ENCODE measurements around the gene FLT1.

Gene FLT1

GRCh38 chr13:28268800-28269223, 226.1 kb downstream of the FLT1 start:
- H3K9me3 ChIP-seq (ENCODE audit: control insufficient read depth, insufficient read depth, low read depth, low read length): no peaks in the 10 kb centered on the region
- H3K36me3 ChIP-seq (ENCODE audit: control insufficient read depth in 2 of 2, insufficient read depth in 1 of 2, low read length in 2 of 2): peaks cover 3 to 33% of the 10 kb centered on the region in 2 experiments; a peak in 2 of 3 replicates
- H3K4me1 ChIP-seq (ENCODE audit: control insufficient read depth, insufficient read depth, low read length): no peaks in the 10 kb centered on the region
- no peak for TF ChIP-seq ZNF114 (tag by site-specific recombination; IDR thresholded peaks at IDR 0.05)
- TF ChIP-seq ZNF138 (tag by site-specific recombination; IDR thresholded peaks at IDR 0.05; ENCODE audit: borderline replicate concordance): no peak
- TF ChIP-seq ZNF416 (tag by site-specific recombination; IDR thresholded peaks at IDR 0.05): no peak
- TF ChIP-seq ZNF580 (tag by site-specific recombination; IDR thresholded peaks at IDR 0.05): no peak
- no peak for TF ChIP-seq MYNN (tag by site-specific recombination; IDR thresholded peaks at IDR 0.05; ENCODE audit: borderline replicate concordance)
- H3K27ac ChIP-seq (ENCODE audit: extremely low read depth, low read depth, low read length): no peak overlapping the region
- POLR2A ChIA-PET: no interaction called here
- CTCF ChIA-PET: no interaction called here
- H3K4me3 ChIP-seq (ENCODE audit: low read depth, low read length): no peak overlapping the region

GRCh38 chr13:28267497-28267896, 227.4 kb downstream of the FLT1 start:
- no peak for TF ChIP-seq INSM2 (tag by site-specific recombination; IDR thresholded peaks at IDR 0.05)
- no peak for TF ChIP-seq SCRT2 (tag by site-specific recombination; IDR thresholded peaks at IDR 0.05)
- no peak for TF ChIP-seq ZBTB10 (tag by site-specific recombination; IDR thresholded peaks at IDR 0.05)
- no peak for TF ChIP-seq WT1 (tag by site-specific recombination; IDR thresholded peaks at IDR 0.05)
- TF ChIP-seq ZNF514 (tag by site-specific recombination; IDR thresholded peaks at IDR 0.05): no peak
- no peak for TF ChIP-seq ZNF621 (tag by site-specific recombination; IDR thresholded peaks at IDR 0.05)
- no peak for TF ChIP-seq HOXD13 (CRISPR knock-in tag; IDR thresholded peaks at IDR 0.05; ENCODE audit: borderline replicate concordance)
- Histone ChIP-seq H3K27ac (ENCODE audit: extremely low read depth, low read depth, low read length) (no peak overlapping the region), H3K4me1 (ENCODE audit: control insufficient read depth, insufficient read depth, low read length) (no peaks in the 10 kb centered on the region), H3K4me3 (ENCODE audit: low read depth, low read length) (no peak overlapping the region), H3K9me3 (ENCODE audit: control insufficient read depth, insufficient read depth, low read depth, low read length) (no peaks in the 10 kb centered on the region), H3K36me3 (ENCODE audit: control insufficient read depth in 2 of 2, insufficient read depth in 1 of 2, low read length in 2 of 2) (peaks cover 3 to 42% of the 10 kb centered on the region in 2 experiments; a peak in 2 of 3 replicates)
- ChIA-PET POLR2A (no interaction called here), CTCF (interaction anchor here (1.2 kb wide), 1 partner anchor 47 kb away, joined by 3 read pairs; no protein-coding TSS in a partner anchor)

- TF ChIP-seq ZNF157 (tag by site-specific recombination; IDR thresholded peaks at IDR 0.05): no peak
- no peak for TF ChIP-seq ZNF18 (tag by site-specific recombination; IDR thresholded peaks at IDR 0.05)
- TF ChIP-seq ZNF311 (tag by site-specific recombination; IDR thresholded peaks at IDR 0.05; ENCODE audit: borderline replicate concordance): no peak
- TF ChIP-seq REST (tag by site-specific recombination; IDR thresholded peaks at IDR 0.05): no peak
- no peak for TF ChIP-seq ZNF324 (tag by site-specific recombination; IDR thresholded peaks at IDR 0.05)
- TF ChIP-seq HOXD13 (CRISPR knock-in tag; IDR thresholded peaks at IDR 0.05; ENCODE audit: borderline replicate concordance): no peak
- TF ChIP-seq ZBTB8A (tag by site-specific recombination; IDR thresholded peaks at IDR 0.05): no peak
- ChIA-PET POLR2A (no interaction called here), CTCF (no interaction called here)
- no peak overlapping the region for H3K4me3 ChIP-seq (ENCODE audit: low read depth, low read length)
- no peaks in the 10 kb centered on the region for H3K9me3 ChIP-seq (ENCODE audit: control insufficient read depth, insufficient read depth, low read depth, low read length)
- peaks cover 0 to 42% of the 10 kb centered on the region in 2 experiments; a peak in 2 of 3 replicates for H3K36me3 ChIP-seq (ENCODE audit: control insufficient read depth in 2 of 2, insufficient read depth in 1 of 2, low read length in 2 of 2)
- no peak overlapping the region for H3K27ac ChIP-seq (ENCODE audit: extremely low read depth, low read depth, low read length)
- no peaks in the 10 kb centered on the region for H3K4me1 ChIP-seq (ENCODE audit: control insufficient read depth, insufficient read depth, low read length)
These were observed 236.5 kb downstream of the FLT1 start for GRCh38 chr13:28258417-28258816.
